ENCODE results near the gene TMEM145.
"Not testable (repeated sequence)": the region's sequence is repeated elsewhere in the genome, so short reads cannot be mapped to it uniquely, and the experiment has no call there.

DNA sequence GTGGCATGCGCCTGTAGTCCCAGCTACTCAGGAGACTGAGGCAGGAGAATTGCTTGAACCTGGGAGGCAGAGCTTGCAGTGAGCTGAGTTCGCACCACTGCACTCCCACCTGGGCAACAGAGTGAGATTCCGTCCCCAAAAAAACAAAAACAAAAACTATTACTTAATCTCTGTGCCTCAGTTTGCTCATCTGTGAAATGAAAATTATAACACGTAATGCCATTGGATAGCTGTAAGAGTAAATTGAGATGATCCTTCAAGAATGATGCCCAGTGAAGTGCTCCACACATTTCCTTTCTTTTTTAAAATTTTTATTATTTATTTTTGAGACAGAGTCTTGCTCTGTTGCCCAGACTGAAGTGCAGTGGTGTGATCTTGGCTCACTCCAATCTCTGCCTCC is 26.8 kb downstream of the TMEM145 start:
- TF ChIP-seq, protein P1, sequence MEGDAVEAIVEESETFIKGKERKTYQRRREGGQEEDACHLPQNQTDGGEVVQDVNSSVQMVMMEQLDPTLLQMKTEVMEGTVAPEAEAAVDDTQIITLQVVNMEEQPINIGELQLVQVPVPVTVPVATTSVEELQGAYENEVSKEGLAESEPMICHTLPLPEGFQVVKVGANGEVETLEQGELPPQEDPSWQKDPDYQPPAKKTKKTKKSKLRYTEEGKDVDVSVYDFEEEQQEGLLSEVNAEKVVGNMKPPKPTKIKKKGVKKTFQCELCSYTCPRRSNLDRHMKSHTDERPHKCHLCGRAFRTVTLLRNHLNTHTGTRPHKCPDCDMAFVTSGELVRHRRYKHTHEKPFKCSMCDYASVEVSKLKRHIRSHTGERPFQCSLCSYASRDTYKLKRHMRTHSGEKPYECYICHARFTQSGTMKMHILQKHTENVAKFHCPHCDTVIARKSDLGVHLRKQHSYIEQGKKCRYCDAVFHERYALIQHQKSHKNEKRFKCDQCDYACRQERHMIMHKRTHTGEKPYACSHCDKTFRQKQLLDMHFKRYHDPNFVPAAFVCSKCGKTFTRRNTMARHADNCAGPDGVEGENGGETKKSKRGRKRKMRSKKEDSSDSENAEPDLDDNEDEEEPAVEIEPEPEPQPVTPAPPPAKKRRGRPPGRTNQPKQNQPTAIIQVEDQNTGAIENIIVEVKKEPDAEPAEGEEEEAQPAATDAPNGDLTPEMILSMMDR (optimal IDR thresholded peaks at IDR 0.05 in 1 of 3, IDR thresholded peaks at IDR 0.05 in 1 of 3, conservative IDR thresholded peaks at IDR 0.05 in 1 of 3; ENCODE audit: extremely low read depth in 1 of 3, insufficient read depth in 2 of 3, low read length in 3 of 3): not testable (repeated sequence)
- TF ChIP-seq EZH2 (IDR thresholded peaks at IDR 0.05; ENCODE audit: low read length): not testable (repeated sequence)

All from keratinocyte (primary cell).